HG03064 (cell line): Measurements from ENCODE around the gene LPAR6.
A peak's percentile ranks its signal among the peaks of the same experiment; 100 is the strongest.

Experiments
- ATAC-seq: cut with Tn5 transposase; IDR thresholded peaks from one replicate; pipeline ENCODE4 v1.9.1; 2021; ENCODE audit warnings: low read depth; ENCODE audit not compliant: unreplicated experiment

The LPAR6 gene

GRCh38 chr13:48415516-48415915, 2.6 kb upstream of the LPAR6 start:
- ATAC-seq = no peak

- ATAC-seq = no peak
Measured at GRCh38 chr13:48414501-48414900, 1.6 kb upstream of the LPAR6 start.

- no peak for ATAC-seq
Measured at GRCh38 chr13:48411841-48412531, 927 bp downstream of the LPAR6 start.

- ATAC-seq = no peak
Measured at GRCh38 chr13:48411147-48411794, 1.6 kb downstream of the LPAR6 start.

- ATAC-seq = no peak
Measured at GRCh38 chr13:48410199-48410598, 2.7 kb downstream of the LPAR6 start.

GRCh38 chr13:48405875-48406274, 7.0 kb downstream of the LPAR6 start:
- no peak for ATAC-seq

GRCh38 chr13:48404952-48405351, 8.0 kb downstream of the LPAR6 start:
- ATAC-seq = no peak

- ATAC-seq = no peak
Measured at GRCh38 chr13:48403913-48404312, 9.0 kb downstream of the LPAR6 start.

GRCh38 chr13:48403151-48403631, 9.7 kb downstream of the LPAR6 start:
- peak; percentile 60 for ATAC-seq

GRCh38 chr13:48402325-48402932, 10.5 kb downstream of the LPAR6 start:
- no peak for ATAC-seq

GRCh38 chr13:48401480-48401879, 11.4 kb downstream of the LPAR6 start:
- no peak for ATAC-seq

GRCh38 chr13:48400850-48401291, 12.0 kb downstream of the LPAR6 start:
- ATAC-seq = no peak

- ATAC-seq = no peak
Measured at GRCh38 chr13:48400090-48400694, 12.7 kb downstream of the LPAR6 start.

- ATAC-seq = no peak
Measured at GRCh38 chr13:48398450-48399095, 14.3 kb downstream of the LPAR6 start.

GRCh38 chr13:48397744-48398143, 15.2 kb downstream of the LPAR6 start:
- ATAC-seq = no peak

GRCh38 chr13:48393698-48394085, 19.2 kb downstream of the LPAR6 start:
- ATAC-seq = no peak

GRCh38 chr13:48393030-48393697, 19.7 kb downstream of the LPAR6 start:
- no peak for ATAC-seq

- ATAC-seq = no peak
Measured at GRCh38 chr13:48391257-48391656, 21.7 kb downstream of the LPAR6 start.

GRCh38 chr13:48386816-48387215, 26.1 kb downstream of the LPAR6 start:
- no peak for ATAC-seq

GRCh38 chr13:48383384-48383783, 29.5 kb downstream of the LPAR6 start:
- no peak for ATAC-seq
